ENCODE results near the gene SMC5. TPM values are rescaled to one million over a fixed set of nuclear protein-coding genes. Genes with fewer than 3 reads are reported as not detected.

SMC5 gene
- total RNA-seq, 1 experiment from 2014 or later: 42.8 TPM

GRCh38 chr9:70389621-70390266 is 131.0 kb downstream of the SMC5 start:
- Histone ChIP-seq H3K9me3 (ENCODE audit: low read length) (no peaks in the 10 kb centered on the region), H3K27ac (ENCODE audit: low read length) (no peak overlapping the region), H3K4me3 (ENCODE audit: low read length) (no peak overlapping the region), H3K9ac (ENCODE audit: low read length) (no peak overlapping the region), H3K9me2 (replicated peaks; ENCODE audit: insufficient read depth, low read length) (no peaks in the 10 kb centered on the region), H3K79me2 (ENCODE audit: low read length) (no peaks in the 10 kb centered on the region), H3K4me1 (ENCODE audit: low read length) (no peaks in the 10 kb centered on the region), H2AFZ (ENCODE audit: low read length) (no peak overlapping the region), H4K20me1 (ENCODE audit: insufficient read depth, low read depth, low read length) (no peaks in the 10 kb centered on the region), H3K36me3 (ENCODE audit: insufficient read depth, low read length) (no peaks in the 10 kb centered on the region), H3K4me2 (ENCODE audit: low read depth, low read length, poor library complexity, severe bottlenecking) (no peak overlapping the region), H3K27me3 (ENCODE audit: low read length) (no peaks in the 10 kb centered on the region)
- no peak for DNase-seq

- Histone ChIP-seq H4K20me1 (ENCODE audit: insufficient read depth, low read depth, low read length) (no peaks in the 10 kb centered on the region), H3K79me2 (ENCODE audit: low read length) (no peaks in the 10 kb centered on the region)
Measured at GRCh38 chr9:70390933-70391341, 132.2 kb downstream of the SMC5 start.

DNA sequence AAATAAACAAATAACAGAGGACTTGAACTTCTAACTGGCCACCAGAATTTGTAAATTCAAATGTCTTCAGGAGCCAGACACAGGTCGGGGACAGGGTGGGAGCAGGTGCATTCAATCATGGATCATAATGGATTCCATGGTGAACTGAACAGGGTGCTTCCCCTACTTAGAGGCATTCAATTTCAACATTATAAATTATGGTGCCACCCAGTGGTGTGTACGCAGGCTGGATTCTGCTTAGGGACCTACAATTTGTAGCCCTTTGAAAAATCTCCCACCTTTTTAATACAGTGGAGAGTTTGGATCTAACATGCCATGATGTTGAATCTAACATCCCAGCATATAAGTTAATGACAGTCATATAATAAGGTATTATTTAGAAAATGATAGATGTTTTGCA is 133.4 kb downstream of the SMC5 start:
- H3K4me1 ChIP-seq (ENCODE audit: low read length): no peaks in the 10 kb centered on the region
- H3K4me3 ChIP-seq (ENCODE audit: low read length): no peak overlapping the region
- DNase-seq: peak; percentile 62
- no peaks in the 10 kb centered on the region for H3K9me3 ChIP-seq (ENCODE audit: low read length)
- H3K27me3 ChIP-seq (ENCODE audit: low read length): no peaks in the 10 kb centered on the region
- no peak overlapping the region for H3K9ac ChIP-seq (ENCODE audit: low read length)
- H3K79me2 ChIP-seq (ENCODE audit: low read length): no peaks in the 10 kb centered on the region
- no peaks in the 10 kb centered on the region for H3K36me3 ChIP-seq (ENCODE audit: insufficient read depth, low read length)
- H2AFZ ChIP-seq (ENCODE audit: low read length): no peak overlapping the region
- no peaks in the 10 kb centered on the region for H3K9me2 ChIP-seq (replicated peaks; ENCODE audit: insufficient read depth, low read length)
- no peaks in the 10 kb centered on the region for H4K20me1 ChIP-seq (ENCODE audit: insufficient read depth, low read depth, low read length)
- no peak overlapping the region for H3K27ac ChIP-seq (ENCODE audit: low read length)
- H3K4me2 ChIP-seq (ENCODE audit: low read depth, low read length, poor library complexity, severe bottlenecking): no peak overlapping the region

More at GRCh38 chr9:70390933-70391341, 132.2 kb downstream of the SMC5 start:
- no peaks in the 10 kb centered on the region for H3K9me2 ChIP-seq (replicated peaks; ENCODE audit: insufficient read depth, low read length)
- DNase-seq: no peak
- no peak overlapping the region for H2AFZ ChIP-seq (ENCODE audit: low read length)
- no peak overlapping the region for H3K4me3 ChIP-seq (ENCODE audit: low read length)
- H3K4me1 ChIP-seq (ENCODE audit: low read length): no peaks in the 10 kb centered on the region
- no peak overlapping the region for H3K9ac ChIP-seq (ENCODE audit: low read length)
- no peaks in the 10 kb centered on the region for H3K9me3 ChIP-seq (ENCODE audit: low read length)
- no peak overlapping the region for H3K4me2 ChIP-seq (ENCODE audit: low read depth, low read length, poor library complexity, severe bottlenecking)
- no peaks in the 10 kb centered on the region for H3K27me3 ChIP-seq (ENCODE audit: low read length)
- no peak overlapping the region for H3K27ac ChIP-seq (ENCODE audit: low read length)
- H3K36me3 ChIP-seq (ENCODE audit: insufficient read depth, low read length): no peaks in the 10 kb centered on the region

GRCh38 chr9:70392850-70393249 is 134.1 kb downstream of the SMC5 start:
- Histone ChIP-seq H3K4me1 (ENCODE audit: low read length) (0 out of 2 replicates have a peak, but pooled peaks cover 2% of the 10 kb centered on the region), H3K9me3 (ENCODE audit: low read length) (no peaks in the 10 kb centered on the region), H3K9ac (ENCODE audit: low read length) (no peak overlapping the region), H3K79me2 (ENCODE audit: low read length) (no peaks in the 10 kb centered on the region), H3K36me3 (ENCODE audit: insufficient read depth, low read length) (no peaks in the 10 kb centered on the region), H3K4me3 (ENCODE audit: low read length) (no peak overlapping the region), H3K4me2 (ENCODE audit: low read depth, low read length, poor library complexity, severe bottlenecking) (no peak overlapping the region), H4K20me1 (ENCODE audit: insufficient read depth, low read depth, low read length) (no peaks in the 10 kb centered on the region), H3K27me3 (ENCODE audit: low read length) (no peaks in the 10 kb centered on the region), H3K27ac (ENCODE audit: low read length) (no peak overlapping the region), H3K9me2 (replicated peaks; ENCODE audit: insufficient read depth, low read length) (no peaks in the 10 kb centered on the region), H2AFZ (ENCODE audit: low read length) (no peak overlapping the region)
- DNase-seq: no peak

GRCh38 chr9:70395652-70396051 is 136.9 kb downstream of the SMC5 start:
- H3K9me3 ChIP-seq (ENCODE audit: low read length): no peaks in the 10 kb centered on the region
- no peaks in the 10 kb centered on the region for H3K27me3 ChIP-seq (ENCODE audit: low read length)
- no peak overlapping the region for H2AFZ ChIP-seq (ENCODE audit: low read length)
- no peaks in the 10 kb centered on the region for H4K20me1 ChIP-seq (ENCODE audit: insufficient read depth, low read depth, low read length)
- 0 out of 2 replicates have a peak, but pooled peaks cover 4% of the 10 kb centered on the region for H3K4me1 ChIP-seq (ENCODE audit: low read length)
- no peak overlapping the region for H3K4me3 ChIP-seq (ENCODE audit: low read length)
- no peaks in the 10 kb centered on the region for H3K9me2 ChIP-seq (replicated peaks; ENCODE audit: insufficient read depth, low read length)
- H3K27ac ChIP-seq (ENCODE audit: low read length): no peak overlapping the region
- H3K9ac ChIP-seq (ENCODE audit: low read length): no peak overlapping the region
- H3K36me3 ChIP-seq (ENCODE audit: insufficient read depth, low read length): no peaks in the 10 kb centered on the region
- no peaks in the 10 kb centered on the region for H3K79me2 ChIP-seq (ENCODE audit: low read length)
- DNase-seq: no peak
- no peak overlapping the region for H3K4me2 ChIP-seq (ENCODE audit: low read depth, low read length, poor library complexity, severe bottlenecking)

- Histone ChIP-seq H3K36me3 (ENCODE audit: insufficient read depth, low read length) (no peaks in the 10 kb centered on the region), H4K20me1 (ENCODE audit: insufficient read depth, low read depth, low read length) (no peaks in the 10 kb centered on the region), H3K9ac (ENCODE audit: low read length) (no peak overlapping the region), H3K79me2 (ENCODE audit: low read length) (no peaks in the 10 kb centered on the region), H3K9me2 (replicated peaks; ENCODE audit: insufficient read depth, low read length) (no peaks in the 10 kb centered on the region), H3K4me1 (ENCODE audit: low read length) (0 out of 2 replicates have a peak, but pooled peaks cover 4% of the 10 kb centered on the region), H2AFZ (ENCODE audit: low read length) (0 out of 2 replicates have a peak overlapping the region, but pooled peaks have one; percentile 14), H3K27me3 (ENCODE audit: low read length) (no peaks in the 10 kb centered on the region), H3K9me3 (ENCODE audit: low read length) (no peaks in the 10 kb centered on the region), H3K4me2 (ENCODE audit: low read depth, low read length, poor library complexity, severe bottlenecking) (no peak overlapping the region), H3K4me3 (ENCODE audit: low read length) (no peak overlapping the region), H3K27ac (ENCODE audit: low read length) (no peak overlapping the region)
- DNase-seq: peak; percentile 53
Measured at GRCh38 chr9:70398145-70398556, 139.4 kb downstream of the SMC5 start.

- H4K20me1 ChIP-seq (ENCODE audit: insufficient read depth, low read depth, low read length): no peaks in the 10 kb centered on the region
- H3K4me1 ChIP-seq (ENCODE audit: low read length): 0 out of 2 replicates have a peak, but pooled peaks cover 4% of the 10 kb centered on the region
- no peak overlapping the region for H3K4me3 ChIP-seq (ENCODE audit: low read length)
- no peak for DNase-seq
- no peaks in the 10 kb centered on the region for H3K36me3 ChIP-seq (ENCODE audit: insufficient read depth, low read length)
- no peaks in the 10 kb centered on the region for H3K9me2 ChIP-seq (replicated peaks; ENCODE audit: insufficient read depth, low read length)
- no peaks in the 10 kb centered on the region for H3K9me3 ChIP-seq (ENCODE audit: low read length)
- H2AFZ ChIP-seq (ENCODE audit: low read length): no peak overlapping the region
- no peak overlapping the region for H3K9ac ChIP-seq (ENCODE audit: low read length)
- H3K4me2 ChIP-seq (ENCODE audit: low read depth, low read length, poor library complexity, severe bottlenecking): no peak overlapping the region
- H3K27me3 ChIP-seq (ENCODE audit: low read length): no peaks in the 10 kb centered on the region
- no peaks in the 10 kb centered on the region for H3K79me2 ChIP-seq (ENCODE audit: low read length)
- H3K27ac ChIP-seq (ENCODE audit: low read length): no peak overlapping the region
Measured at GRCh38 chr9:70399141-70399540, 140.4 kb downstream of the SMC5 start.

DNA sequence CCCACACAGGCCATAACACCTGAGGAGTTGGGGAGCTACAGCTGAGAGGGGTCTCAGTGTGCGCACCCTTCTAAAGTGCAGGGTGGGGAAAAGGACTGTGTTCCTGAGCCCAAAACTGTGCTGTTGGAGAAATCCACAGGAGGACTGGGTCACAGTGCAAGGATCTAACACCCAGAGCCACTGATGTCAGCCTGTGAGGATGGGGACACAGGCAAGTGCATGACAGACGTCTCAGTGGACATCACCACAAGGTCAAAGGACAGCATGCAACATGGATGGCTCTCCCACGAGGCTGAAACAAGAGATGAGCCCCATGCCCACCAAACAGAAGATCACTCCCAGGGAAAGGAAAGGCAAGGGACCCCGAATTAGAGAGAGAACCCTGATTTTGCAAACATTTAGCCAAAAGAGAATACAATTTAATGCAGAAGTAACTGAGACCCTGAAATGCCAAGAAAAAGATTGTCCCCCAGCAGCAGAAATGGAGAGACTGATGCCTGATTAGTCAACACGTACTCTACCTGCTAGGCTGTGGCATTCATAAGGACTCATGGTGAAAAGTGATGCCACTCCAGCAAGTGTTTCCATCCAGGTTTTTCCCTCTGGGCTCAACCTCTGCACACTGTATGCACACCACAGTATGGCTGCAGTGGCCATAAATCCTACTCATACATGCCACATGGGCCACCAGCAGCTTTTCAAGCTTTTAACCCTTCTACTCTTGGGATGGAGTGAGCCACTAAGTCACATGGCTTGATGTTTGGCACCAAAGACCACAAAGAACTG is 141.5 kb downstream of the SMC5 start:
- Histone ChIP-seq H3K27me3 (ENCODE audit: low read length) (no peaks in the 10 kb centered on the region), H3K4me2 (ENCODE audit: low read depth, low read length, poor library complexity, severe bottlenecking) (no peak overlapping the region), H3K9ac (ENCODE audit: low read length) (no peak overlapping the region), H3K27ac (ENCODE audit: low read length) (no peak overlapping the region), H3K9me2 (replicated peaks; ENCODE audit: insufficient read depth, low read length) (no peaks in the 10 kb centered on the region), H4K20me1 (ENCODE audit: insufficient read depth, low read depth, low read length) (no peaks in the 10 kb centered on the region), H3K79me2 (ENCODE audit: low read length) (no peaks in the 10 kb centered on the region), H3K9me3 (ENCODE audit: low read length) (no peaks in the 10 kb centered on the region), H2AFZ (ENCODE audit: low read length) (no peak overlapping the region), H3K36me3 (ENCODE audit: insufficient read depth, low read length) (no peaks in the 10 kb centered on the region), H3K4me1 (ENCODE audit: low read length) (0 out of 2 replicates have a peak, but pooled peaks cover 4% of the 10 kb centered on the region), H3K4me3 (ENCODE audit: low read length) (no peak overlapping the region)
- DNase-seq: no peak
